Hepatocyte (in vitro differentiated cells): Measurements from ENCODE around the gene SELENOW. TPM values are rescaled to one million over a fixed set of nuclear protein-coding genes. Genes with fewer than 3 reads are reported as not detected.
"Not testable (repeated sequence)": the region's sequence is repeated elsewhere in the genome, so short reads cannot be mapped to it uniquely, and the experiment has no call there.

ENCODE experiments used
- DNase-seq: peaks from one replicate; pipeline ENCODE4 v3.0.0-alpha.2; 2016; ENCODE audit warnings: low spot score
- H2AFZ ChIP-seq: fragments of 200-600 bp; sonication (generic); 2 replicates; pipeline ENCODE4 v1.6.0; 2016; ENCODE audit warnings: antibody characterized with exemption, mild to moderate bottlenecking
- H3K27ac ChIP-seq: fragments of 200-600 bp; sonication (generic); 2 replicates; pipeline ENCODE4 v1.5.1; 2016; ENCODE audit warnings: mild to moderate bottlenecking
- H3K27me3 ChIP-seq: fragments of 200-600 bp; sonication (generic); 2 replicates; pipeline ENCODE4 v1.6.1; 2016
- H3K36me3 ChIP-seq: fragments of 200-600 bp; sonication (generic); replicated peaks from 2 replicates; pipeline ENCODE4 v1.5.1; 2016; ENCODE audit warnings: low read depth; ENCODE audit not compliant: insufficient read depth
- H3K4me1 ChIP-seq: fragments of 200-600 bp; sonication (generic); 2 replicates; pipeline ENCODE4 v1.5.1; 2016; ENCODE audit warnings: mild to moderate bottlenecking, moderate library complexity; ENCODE audit not compliant: insufficient read depth
- H3K4me2 ChIP-seq: fragments of 200-600 bp; sonication (generic); 2 replicates; pipeline ENCODE4 v1.6.0; 2016
- H3K4me3 ChIP-seq: fragments of 200-600 bp; sonication (generic); 2 replicates; pipeline ENCODE4 v1.5.1; 2016; ENCODE audit warnings: mild to moderate bottlenecking
- H3K79me2 ChIP-seq: fragments of 200-600 bp; sonication (generic); 2 replicates; pipeline ENCODE4 v1.6.0; 2017; ENCODE audit warnings: mild to moderate bottlenecking
- H3K9me2 ChIP-seq: fragments of 200-600 bp; sonication (generic); replicated peaks from 2 replicates; pipeline ENCODE4 v1.6.0; 2017; ENCODE audit warnings: mild to moderate bottlenecking; ENCODE audit not compliant: insufficient read depth
- H3K9me3 ChIP-seq: fragments of 200-600 bp; sonication (generic); 2 replicates; pipeline ENCODE4 v1.5.1; 2016; ENCODE audit warnings: low read depth, mild to moderate bottlenecking
- H4K20me1 ChIP-seq: fragments of 200-600 bp; sonication (generic); 2 replicates; pipeline ENCODE4 v1.6.0; 2016; ENCODE audit warnings: mild to moderate bottlenecking; ENCODE audit not compliant: insufficient read depth, poor library complexity, severe bottlenecking
- CTCF ChIP-seq: fragments of 200-600 bp; sonication (generic); IDR thresholded peaks from 2 replicates; pipeline ENCODE4 v1.5.1; 2016; ENCODE audit warnings: antibody characterized with exemption, mild to moderate bottlenecking; ENCODE audit not compliant: poor library complexity
- EZH2 ChIP-seq: fragments of 200-600 bp; sonication (generic); IDR thresholded peaks from 2 replicates; pipeline ENCODE4 v1.6.1; 2016; ENCODE audit warnings: antibody characterized with exemption, mild to moderate bottlenecking, borderline replicate concordance
- EZH2phosphoT487 ChIP-seq: fragments of 200-600 bp; sonication (generic); IDR thresholded peaks from one replicate; pipeline ENCODE4 v1.6.1; 2018; ENCODE audit warnings: antibody characterized with exemption, mild to moderate bottlenecking, low read depth, moderate library complexity; ENCODE audit not compliant: unreplicated experiment, severe bottlenecking
- WGBS: methylation state at CpG from one replicate; pipeline ENCODE4 v1.1.6; 2016; ENCODE audit warnings: low lambda C conversion rate; ENCODE audit errors: missing lambda C conversion rate; 5-methylcytosine and 5-hydroxymethylcytosine counted together
- polyA plus RNA-seq: library from polyadenylated mRNA; unstranded; fragments of >200 nt; fragmentation: Nextera tagmentation; extraction: Ambion mirVana; gene quantifications from 2 replicates; pipeline ENCODE4 v1.2.1, GENCODE V29; 2016
- total RNA-seq: library from RNA; depleted of rRNA; stranded (reverse); fragments of >200 nt; gene quantifications from 2 replicates; pipeline ENCODE4 v1.2.3, GENCODE V29; 2014

Gene SELENOW
- total and polyA plus RNA-seq, 2 experiments from 2014 or later = 140 to 217 TPM

GRCh38 chr19:47761566-47761965 is 16.9 kb upstream of the SELENOW start:
- DNase-seq = no peak
- 84% methylated on average over 5 of the region's 5 CpGs for WGBS
- peaks cover 3% of the 10 kb centered on the region for H3K36me3 ChIP-seq
- H3K4me2 ChIP-seq = no peak overlapping the region
- H3K27me3 ChIP-seq = no peaks in the 10 kb centered on the region
- no peaks in the 10 kb centered on the region for H3K9me3 ChIP-seq
- H3K4me1 ChIP-seq = peaks cover 5% of the 10 kb centered on the region
- no peaks in the 10 kb centered on the region for H3K79me2 ChIP-seq
- no peaks in the 10 kb centered on the region for H4K20me1 ChIP-seq
- H2AFZ ChIP-seq = no peak overlapping the region
- H3K27ac ChIP-seq = no peak overlapping the region
- TF ChIP-seq EZH2 (no peak), CTCF (no peak), EZH2phosphoT487 (no peak)
- no peak overlapping the region for H3K4me3 ChIP-seq
- H3K9me2 ChIP-seq = no peaks in the 10 kb centered on the region

GRCh38 chr19:47762151-47762550 is 16.4 kb upstream of the SELENOW start:
- Histone ChIP-seq H3K9me2 (no peaks in the 10 kb centered on the region), H2AFZ (no peak overlapping the region), H3K4me2 (no peak overlapping the region), H3K36me3 (peaks cover 3% of the 10 kb centered on the region), H4K20me1 (no peaks in the 10 kb centered on the region), H3K9me3 (no peaks in the 10 kb centered on the region), H3K4me1 (peaks cover 5% of the 10 kb centered on the region), H3K79me2 (no peaks in the 10 kb centered on the region), H3K27me3 (no peaks in the 10 kb centered on the region), H3K4me3 (no peak overlapping the region), H3K27ac (no peak overlapping the region)
- no peak for TF ChIP-seq CTCF
- DNase-seq = no peak
- WGBS = 92% methylated on average over 3 of the region's 3 CpGs

GRCh38 chr19:47762615-47763308 is 15.7 kb upstream of the SELENOW start:
- H4K20me1 ChIP-seq = no peaks in the 10 kb centered on the region
- no peaks in the 10 kb centered on the region for H3K9me2 ChIP-seq
- DNase-seq = no peak
- H3K4me3 ChIP-seq = no peak overlapping the region
- no peak overlapping the region for H3K4me2 ChIP-seq
- no peaks in the 10 kb centered on the region for H3K9me3 ChIP-seq
- H3K4me1 ChIP-seq = peaks cover under 1% of the 10 kb centered on the region
- WGBS = 76% methylated on average over 18 of the region's 18 CpGs
- H3K27ac ChIP-seq = no peak overlapping the region
- no peaks in the 10 kb centered on the region for H3K27me3 ChIP-seq
- TF ChIP-seq EZH2phosphoT487 (no peak), CTCF (no peak), EZH2 (no peak)
- peaks cover 3% of the 10 kb centered on the region for H3K36me3 ChIP-seq
- H2AFZ ChIP-seq = no peak overlapping the region
- no peaks in the 10 kb centered on the region for H3K79me2 ChIP-seq

- WGBS = 93% methylated on average over 3 of the region's 3 CpGs
- H3K79me2 ChIP-seq, H2AFZ ChIP-seq, H3K36me3 ChIP-seq, H3K27ac ChIP-seq, H3K9me3 ChIP-seq, H3K4me3 ChIP-seq, H3K9me2 ChIP-seq, H3K4me2 ChIP-seq, H4K20me1 ChIP-seq, H3K4me1 ChIP-seq, H3K27me3 ChIP-seq, DNase-seq: not testable (repeated sequence)
Measured at GRCh38 chr19:47764705-47765104, 13.8 kb upstream of the SELENOW start.
